Cerebellar nuclear complex (tissue), 1 donor: ENCODE results near the gene TNRC18.
"Not testable (repeated sequence)": the region's sequence is repeated elsewhere in the genome, so short reads cannot be mapped to it uniquely, and the experiment has no call there.

Source experiments
- DNase-seq, 2 experiments: peaks; one replicate each; lab custom pipeline; 2025; lab: John Stamatoyannopoulos, UW

The TNRC18 gene

DNA sequence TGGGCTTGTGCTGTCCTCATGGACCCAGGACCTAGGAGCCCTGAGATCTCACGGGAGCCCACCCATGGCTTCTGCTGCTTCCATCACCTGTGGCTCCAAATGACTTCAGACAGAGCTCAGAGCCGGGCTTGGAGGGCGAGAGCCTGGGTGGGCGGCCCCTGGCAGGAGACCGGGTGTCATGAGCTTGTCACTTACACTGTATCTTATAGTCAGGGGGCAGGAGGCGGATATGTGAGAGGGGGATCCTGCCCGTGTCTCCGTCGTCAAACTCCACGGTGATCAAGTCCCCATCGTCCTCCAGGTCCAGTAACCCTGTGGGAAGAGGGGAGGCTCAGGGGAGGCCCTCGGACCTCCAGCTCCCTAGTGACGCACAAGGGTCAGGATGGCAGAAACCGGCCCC lies 107.9 kb downstream of the TNRC18 start:
- DNase-seq = no peak

DNA sequence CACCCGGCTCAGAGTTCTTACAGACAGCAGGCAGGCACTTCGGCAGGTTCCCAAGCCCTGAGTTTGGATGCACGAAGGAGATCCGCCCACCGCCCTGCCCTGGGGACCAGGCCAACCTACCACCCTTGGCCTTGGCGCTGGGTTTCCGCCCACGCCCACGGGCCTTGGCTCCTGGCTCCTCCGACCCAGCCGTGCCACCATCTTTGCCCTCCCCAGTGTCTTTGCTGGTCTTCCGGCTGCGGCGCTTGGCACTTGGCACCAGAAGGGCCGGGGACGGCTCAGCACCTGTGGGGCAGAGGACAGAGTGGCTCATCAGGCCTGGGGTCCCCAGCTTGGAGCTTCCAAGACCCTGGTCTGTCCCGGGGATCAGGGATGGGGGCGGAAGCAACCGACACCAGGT lies 108.8 kb downstream of the TNRC18 start:
- DNase-seq = no peak

DNA sequence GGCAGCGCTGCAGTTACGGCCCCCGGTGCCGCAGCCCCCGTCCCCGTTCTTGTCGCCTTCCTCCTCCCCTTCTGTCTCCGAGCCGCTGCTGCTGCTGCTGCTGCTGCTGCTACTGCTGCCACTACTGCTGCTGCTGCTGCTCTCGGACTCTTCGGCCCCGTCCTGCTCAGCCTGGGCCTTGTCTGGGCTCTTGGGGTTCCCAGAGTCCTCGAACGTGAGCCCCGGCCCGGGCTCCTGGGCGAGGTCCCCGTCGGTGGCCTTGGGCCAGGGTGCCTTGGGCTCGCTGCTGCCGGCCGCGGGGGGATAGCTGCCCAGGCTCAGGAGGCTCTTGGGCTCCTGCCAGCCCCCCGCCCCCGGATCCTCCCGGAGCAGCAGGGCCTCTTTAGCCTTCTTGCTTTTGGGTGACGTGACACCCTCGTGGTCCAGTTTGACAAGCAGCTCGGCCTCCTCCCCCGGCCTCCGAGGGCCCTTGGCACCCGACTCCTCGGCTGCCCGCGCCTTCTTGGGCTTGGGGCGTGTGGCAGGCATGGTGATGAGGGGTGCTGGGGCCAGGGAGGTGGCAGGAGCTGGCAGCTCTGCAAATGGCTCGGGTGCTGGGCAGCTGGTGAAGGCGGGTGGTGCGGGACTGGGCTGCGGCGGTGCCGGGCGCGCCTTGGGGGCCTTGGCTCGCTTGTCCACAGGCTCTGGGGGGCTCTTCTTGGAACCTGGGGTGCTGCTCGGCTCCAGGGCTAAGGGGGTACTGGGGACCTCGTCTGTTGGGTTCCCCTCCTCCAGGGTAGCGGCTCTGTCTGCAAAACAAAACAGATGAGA lies 110.4 kb downstream of the TNRC18 start:
- not testable (repeated sequence) for DNase-seq

DNA sequence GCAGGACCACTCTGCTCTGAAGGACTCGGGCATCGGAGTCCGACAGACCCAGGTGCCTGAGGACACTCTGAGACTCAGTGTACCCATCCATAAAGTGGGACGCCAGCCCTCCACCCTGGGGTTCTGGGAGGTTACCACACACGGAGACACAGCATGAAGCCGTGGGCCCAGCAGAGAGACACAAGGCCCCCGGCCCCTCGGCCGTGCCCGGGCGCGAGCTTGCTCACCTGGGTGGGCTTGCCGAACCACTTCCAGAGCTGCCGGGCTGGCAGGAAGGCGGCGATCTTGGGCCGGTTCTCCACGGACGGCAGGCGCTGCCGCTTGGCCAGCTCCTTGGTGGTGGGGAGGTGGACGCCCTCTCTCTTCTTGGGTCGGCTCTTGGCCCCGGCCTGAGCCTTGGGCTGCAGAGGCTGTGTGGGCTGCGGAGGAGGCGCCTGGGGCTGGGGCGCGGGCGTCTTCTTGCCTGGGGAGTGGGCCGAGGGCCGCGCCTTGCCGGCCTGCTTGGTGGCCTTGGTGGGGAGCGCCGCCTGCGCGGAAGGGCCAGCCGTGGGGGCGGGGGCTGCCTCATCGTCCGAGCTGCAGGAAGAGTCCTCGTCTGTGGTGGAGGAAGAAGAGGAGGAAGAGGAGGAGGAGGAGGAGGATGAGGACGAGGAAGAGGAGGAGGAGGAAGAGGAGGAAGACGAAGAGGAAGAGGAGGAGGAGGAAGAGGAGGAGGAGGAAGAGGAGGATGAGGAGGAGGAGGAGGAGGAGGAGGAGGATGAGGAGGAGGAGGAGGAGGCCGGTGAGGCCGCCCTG lies 111.2 kb downstream of the TNRC18 start:
- DNase-seq = not testable (repeated sequence)

DNA sequence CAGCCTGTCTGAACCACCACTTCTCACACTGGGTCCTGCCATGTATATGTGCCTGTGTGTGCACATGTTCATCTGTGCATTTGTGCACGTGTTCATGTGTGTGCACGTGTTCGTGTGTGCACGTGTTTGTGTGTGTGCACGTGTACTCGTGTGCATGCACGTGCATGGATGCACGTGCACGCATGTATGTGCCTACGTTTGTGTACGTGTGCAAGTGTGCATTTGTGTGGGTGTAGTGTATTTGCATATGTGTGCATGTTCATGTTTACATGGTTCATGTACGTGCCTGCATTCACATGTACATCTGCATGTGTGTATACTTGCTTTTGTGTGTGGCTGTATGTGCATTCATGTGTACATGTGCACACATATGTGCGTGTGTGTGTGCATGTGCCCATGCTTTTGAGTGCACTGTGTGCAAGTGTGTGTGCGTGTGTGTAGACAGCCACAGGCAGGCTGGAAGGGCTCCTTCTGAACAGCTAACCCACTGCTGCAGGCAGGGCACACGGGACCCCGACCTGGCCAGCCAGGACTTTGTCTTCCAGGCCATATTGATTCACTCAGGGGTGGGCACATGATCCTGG lies 112.7 kb downstream of the TNRC18 start:
- DNase-seq = no peak

DNA sequence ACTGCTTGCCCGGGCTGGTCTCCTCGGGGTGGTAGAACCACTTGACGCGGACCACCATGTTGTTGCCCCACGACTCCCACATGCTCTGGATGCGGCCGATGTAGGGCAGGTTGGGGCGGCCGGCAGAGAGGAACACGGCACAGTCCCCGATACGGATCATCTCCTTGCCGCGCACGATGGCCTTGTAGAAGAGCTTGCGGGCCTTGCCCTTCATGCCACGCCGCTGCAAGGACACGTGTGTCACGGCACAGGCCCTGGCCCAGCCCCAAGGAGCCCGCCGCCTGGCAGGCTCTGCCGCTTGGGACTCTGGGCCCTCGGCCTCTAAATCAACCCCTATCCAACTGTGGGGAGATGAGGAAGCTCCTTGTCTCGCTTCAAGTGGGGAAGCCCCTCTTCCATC lies 114.5 kb downstream of the TNRC18 start:
- no peak for DNase-seq

DNA sequence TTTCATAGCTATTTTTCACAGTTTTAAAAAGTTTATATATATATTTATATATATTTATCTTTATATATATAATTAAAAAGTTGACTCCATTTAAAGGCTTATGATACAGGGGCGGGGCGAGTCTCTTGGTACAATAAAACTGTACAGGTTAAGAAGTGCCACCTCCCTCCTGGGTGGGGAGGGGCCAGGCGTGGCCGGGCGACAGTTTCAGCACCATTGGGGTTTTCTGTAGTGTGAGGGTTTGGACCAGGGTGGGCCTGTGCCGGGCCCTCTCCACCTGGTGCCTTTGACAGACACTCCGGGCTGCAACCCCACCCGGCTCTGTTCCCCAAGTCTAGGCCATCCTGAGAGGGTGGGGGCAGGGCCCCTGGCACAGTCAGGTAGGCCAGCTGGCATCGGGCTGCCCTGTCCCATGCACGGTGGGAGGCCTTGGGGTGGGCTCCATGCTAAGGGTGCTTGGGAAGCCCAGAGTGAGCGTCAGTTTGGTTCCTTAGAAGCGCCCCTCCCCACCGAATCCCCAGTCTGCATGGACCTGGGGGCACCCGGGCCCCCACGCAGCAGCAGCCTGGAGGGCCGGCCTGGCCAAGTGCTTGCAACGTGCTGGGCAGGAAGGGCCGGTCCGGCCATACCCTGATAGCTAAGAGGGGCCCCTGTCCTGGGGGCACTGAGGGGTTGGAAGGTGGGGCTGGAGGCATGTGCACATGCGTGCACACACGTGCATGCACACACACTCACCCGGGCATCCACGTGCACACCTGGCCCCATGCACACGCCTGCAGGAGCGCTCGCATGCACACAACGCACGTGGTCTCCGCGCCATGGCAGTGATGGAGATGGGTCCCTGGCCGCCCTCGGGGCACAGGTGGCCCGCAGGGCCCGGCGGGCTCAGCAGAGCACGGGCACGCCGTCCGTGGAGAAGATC lies 116.2 kb downstream of the TNRC18 start:
- DNase-seq = not testable (repeated sequence)

DNA sequence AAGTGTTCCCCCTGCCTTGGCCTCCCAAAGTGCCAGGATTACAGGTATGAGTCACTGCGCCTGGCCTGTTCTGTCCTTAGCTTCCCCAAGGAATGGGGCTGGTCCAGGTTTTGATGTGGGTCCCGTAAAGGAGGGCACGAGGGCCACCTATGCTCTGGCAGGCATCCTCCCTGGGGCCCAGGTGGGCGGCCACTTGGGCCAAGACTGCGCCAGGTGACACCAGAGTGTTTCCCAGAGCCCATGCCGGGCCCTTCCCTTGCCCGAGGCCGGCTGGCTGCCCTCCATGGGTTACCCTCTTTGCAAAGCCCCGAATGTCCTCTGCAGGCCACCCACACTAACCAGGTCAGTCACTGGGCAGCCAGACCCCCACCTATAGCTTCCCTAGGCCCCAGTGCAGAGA lies 118.6 kb downstream of the TNRC18 start:
- not testable (repeated sequence) for DNase-seq

DNA sequence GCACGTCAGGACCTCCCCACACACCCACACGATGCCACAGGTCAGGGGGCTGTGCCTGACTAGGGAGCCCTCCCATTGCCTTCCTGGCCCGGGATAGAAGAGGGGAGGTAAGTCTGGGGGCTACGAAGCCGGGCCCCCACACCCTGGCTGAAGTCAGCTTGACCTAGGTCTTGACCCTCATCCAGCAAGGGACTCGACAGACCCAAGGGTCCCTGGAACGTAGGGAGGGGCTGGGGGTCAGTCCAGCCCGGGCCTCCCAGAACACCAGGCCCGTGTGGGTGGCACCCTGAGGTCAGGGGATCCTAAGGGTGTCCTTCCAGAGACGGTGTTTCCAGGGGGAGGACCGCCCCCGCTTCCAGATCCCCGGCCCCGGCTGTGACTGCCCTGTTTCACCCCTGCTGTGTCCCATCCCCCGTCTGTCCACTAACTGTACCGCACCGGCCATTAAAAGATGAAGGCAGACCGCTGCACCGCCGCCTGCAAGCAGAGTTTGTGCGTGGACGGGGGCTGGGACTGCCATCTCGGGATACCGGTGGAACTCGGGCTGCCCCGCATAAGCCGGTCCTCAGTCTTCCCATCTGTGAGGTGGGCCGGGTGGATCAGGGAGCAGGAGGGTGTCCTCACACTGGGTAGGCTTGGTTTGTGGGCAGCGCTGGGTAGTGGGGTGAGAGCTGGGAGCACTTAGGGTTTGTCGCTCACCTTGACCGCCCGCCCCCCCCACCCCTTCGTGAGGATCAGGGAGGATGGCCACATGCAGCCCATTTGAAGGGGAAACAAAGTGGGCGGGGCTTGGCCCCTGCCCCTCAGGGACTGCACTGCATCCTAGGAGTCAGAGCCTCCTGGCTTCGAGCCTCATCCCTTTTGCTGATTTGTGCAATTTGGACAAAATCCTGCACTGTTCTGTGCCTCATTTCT lies 119.8 kb downstream of the TNRC18 start:
- DNase-seq = no peak

DNA sequence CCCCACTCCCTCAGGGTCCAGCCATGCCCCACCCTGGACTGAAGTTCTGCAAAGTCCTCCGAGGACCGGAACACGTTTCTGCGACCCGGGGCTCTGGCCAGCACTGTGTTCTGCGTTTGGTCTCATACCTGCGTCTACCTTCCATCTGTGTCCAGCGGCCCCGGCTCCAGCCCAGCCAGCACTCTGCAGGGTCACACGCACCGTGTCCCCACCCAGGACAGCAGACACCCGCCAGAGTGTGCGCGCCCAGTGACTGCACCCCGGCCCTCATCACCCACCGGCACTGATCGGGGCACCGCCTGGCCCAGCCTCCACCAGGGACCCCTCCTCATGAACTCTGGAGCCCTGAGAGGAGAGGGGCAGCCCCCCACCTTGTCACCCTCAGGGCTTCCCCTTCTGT lies 120.6 kb downstream of the TNRC18 start:
- DNase-seq = no peak

DNA sequence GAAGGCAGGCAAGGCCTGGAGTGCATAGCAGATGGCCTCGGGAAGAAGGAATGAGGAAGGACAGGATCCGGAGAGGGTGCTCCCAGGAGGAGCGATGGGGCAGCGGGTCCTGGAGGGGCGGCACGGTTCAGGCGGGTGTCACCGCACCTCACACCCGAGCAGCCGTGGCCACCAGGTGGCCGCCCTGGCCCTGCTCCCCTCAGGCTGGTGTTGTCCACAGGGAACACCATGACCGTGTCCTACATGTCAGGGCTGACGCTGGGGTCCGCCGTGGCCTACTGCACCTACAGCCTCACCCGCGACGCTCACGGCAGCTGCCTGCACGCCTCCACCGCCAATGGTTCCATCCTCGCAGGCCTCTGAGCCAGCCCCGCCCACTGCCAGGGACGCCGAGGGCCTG lies 121.1 kb downstream of the TNRC18 start:
- no peak for DNase-seq

DNA sequence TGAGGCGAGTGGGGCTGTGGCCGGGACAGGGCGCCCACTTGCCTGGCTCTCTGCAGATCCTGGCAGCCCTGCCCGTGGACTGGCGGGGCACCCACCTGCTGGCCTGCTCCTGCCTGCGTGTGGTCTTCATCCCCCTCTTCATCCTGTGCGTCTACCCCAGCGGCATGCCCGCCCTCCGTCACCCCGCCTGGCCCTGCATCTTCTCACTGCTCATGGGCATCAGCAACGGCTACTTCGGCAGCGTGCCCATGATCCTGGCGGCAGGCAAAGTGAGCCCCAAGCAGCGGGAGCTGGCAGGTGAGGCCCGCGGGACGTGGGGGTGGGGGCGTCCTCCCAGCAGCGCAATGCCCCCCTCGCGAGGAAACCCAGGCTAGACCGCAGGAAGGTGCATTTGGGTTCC lies 123.3 kb downstream of the TNRC18 start:
- no peak for DNase-seq

DNA sequence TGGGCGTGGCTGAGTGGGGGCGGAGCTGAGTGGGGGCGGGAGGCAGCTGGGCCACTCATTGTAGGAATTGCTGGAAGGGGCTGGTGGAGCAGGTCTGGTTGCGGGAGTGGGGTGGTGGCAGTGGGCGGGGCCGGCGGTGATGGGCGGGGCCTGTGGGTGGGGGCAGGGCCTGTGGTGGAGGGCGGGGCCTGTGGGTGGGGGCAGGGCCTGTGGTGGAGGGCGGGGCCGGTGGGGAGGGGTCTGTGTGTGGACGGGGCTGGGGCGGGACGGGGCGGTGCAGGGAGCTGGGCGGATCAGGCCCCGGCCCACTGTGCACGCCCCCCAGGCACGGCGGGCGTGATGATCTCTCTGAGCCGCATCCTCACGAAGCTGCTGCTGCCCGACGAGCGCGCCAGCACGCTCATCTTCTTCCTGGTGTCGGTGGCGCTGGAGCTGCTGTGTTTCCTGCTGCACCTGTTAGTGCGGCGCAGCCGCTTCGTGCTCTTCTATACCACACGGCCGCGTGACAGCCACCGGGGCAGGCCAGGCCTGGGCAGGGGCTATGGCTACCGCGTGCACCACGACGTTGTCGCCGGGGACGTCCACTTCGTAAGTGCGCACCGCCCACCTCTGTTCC lies 126.9 kb downstream of the TNRC18 start:
- DNase-seq = no peak

DNA sequence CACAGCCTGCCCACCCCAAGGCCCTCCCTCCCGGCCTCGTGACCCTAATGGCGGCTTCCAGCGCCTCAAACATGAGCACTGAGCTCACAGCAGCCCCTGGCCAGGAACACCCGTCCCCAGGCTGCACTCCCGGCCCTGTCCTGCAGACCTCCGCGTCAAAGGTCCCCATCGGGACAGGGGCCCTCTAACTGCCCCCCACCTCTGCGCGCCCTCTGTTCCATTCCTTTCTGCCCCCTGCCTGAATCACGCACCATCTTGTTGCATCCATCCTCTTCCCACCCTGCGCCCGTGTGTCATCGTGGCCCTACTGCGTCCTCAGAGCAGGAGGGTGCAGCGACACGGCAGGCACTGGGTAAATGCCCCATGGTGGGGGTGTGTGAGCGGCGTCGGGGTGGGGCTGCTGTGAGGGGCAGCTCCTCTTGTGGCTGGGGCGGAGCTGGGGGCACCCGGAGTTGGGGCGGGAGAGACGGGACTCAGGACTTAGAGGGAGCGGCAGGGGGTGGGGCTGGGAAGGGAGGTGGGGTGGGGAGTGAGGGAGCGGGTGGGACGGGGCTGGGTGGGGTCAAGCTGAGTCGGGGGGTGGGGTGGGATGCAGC lies 127.5 kb downstream of the TNRC18 start:
- DNase-seq = no peak

DNA sequence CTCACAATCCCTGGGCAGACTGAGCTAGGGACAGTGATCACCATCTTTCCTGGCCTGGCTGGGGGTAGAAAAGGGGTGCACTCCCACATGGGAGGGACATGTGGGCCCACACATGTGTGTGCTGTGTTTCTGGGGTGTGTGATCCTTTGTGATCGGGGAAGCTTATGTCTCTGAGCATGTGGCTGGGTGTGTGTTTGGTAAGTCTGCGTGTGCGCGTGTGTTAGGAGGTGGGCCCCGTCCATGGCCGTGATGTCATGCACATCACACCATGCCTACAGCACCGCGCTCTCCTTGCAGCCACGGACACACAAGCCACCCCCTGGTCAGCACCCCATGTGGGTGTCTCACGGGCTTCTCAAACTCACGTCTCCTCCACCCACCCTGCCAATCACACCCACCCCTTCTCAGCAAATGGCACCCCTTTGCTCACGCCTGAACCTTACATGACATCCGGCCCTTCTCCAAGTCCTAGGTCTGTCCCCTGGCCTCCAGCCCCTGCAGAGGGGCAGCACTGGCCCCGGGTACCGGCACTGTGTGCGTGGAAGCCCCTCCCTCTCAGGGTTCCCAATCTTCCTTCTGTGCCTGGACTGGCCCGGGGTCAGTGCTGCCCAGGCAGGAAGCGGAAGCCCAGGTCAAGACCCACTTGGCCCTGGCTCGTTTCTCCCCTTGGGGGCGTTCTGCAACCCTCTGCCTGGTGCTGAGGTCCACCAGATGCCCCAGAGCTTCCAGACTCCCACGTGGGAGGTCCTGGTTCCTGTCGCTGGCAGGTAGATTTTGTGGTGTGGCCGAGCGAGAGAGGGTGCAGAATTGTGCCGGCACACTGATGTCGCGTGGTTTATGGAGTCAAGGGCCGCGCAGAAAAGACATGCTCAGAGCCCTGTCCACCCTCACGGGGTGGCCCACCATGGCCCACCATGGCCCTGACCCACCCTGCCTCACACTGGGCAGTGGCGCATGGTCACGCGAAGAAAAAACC lies 128.3 kb downstream of the TNRC18 start:
- no peak for DNase-seq

DNA sequence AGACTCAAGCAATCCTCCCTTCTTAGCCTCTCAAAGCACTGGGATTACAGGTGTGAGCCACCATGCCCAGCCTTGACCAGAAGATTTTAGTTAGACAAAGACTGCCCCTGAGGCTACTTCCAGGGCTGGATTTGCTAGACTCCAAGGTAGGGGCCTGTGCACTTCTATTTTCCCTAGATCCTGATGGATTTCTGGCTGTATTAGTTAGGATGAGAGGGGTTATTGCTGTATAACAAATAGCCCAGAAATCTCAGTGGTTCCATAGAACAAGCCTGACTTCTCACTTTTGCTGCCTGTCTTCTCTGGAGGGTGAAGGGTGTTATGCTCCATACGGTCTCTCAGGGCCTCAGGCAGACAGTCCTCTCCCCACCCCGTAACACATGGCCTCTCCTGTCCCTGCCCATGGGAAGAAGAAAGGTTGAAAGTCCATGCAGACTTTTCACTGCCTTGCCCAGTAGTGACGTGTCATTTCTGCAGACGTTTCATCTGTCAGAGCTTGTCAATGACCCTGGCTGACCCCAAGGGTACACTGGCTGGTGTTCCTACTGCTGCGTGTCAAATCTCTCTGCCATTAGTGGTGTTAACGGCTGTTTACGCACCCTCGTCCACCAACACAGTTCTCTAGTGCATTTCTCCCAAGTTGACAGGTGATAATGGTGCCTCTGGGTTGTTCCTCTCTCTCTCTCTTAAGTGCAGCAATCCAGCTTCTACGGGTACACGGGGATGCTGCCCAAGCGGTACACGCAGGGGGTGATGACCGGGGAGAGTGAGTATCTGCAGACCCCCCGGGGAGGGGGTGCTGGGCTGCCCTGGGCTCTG lies 129.3 kb downstream of the TNRC18 start:
- DNase-seq = no peak

DNA sequence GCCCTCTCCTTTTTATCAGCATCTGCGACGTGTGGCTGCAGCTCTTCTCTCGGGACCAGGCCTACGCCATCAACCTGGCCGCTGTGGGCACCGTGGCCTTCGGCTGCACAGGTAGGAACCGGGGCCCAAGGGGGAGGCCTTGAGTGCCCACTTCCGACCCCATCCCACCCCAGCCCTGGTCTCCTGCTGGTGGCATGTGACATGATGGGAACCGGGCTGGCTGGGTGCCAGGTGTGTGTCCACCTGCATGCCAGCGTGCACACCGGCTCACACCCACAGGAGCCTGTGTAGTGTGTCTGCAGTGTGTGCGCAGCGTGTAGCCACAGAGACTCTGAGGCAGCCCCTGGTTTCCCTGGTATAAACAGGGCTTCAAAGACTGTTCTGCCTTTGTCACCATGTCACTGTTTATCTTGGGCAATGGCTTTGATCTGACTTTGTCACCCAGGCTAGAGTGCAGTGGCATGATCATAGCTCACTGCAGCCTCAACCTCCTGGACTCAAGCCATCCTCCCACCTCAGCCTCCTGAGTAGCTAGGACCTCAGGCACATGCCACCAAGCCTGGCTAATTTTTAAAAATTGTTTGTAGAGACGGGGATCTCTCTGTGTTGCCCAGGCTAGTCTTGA lies 131.8 kb downstream of the TNRC18 start:
- not testable (repeated sequence) for DNase-seq
